Measurements from ENCODE around the gene C1orf56. TPM values are rescaled to one million over a fixed set of nuclear protein-coding genes. Genes with fewer than 3 reads are reported as not detected.

C1orf56 gene
- polyA plus RNA-seq, 1 of the 3 experiments (the other 2 are of a cell fraction) = 5.5 TPM

- TF ChIP-seq PBX3 (IDR thresholded peaks at IDR 0.05) (no peak), TEAD4 (IDR thresholded peaks at IDR 0.05; ENCODE audit: borderline replicate concordance, insufficient read depth) (no peak), RFX5 (IDR thresholded peaks at IDR 0.05; ENCODE audit: low read length) (no peak), ELF1 (IDR thresholded peaks at IDR 0.05) (no peak), RXRA (IDR thresholded peaks at IDR 0.05; ENCODE audit: borderline replicate concordance, low read depth) (no peak), FOXJ3 (CRISPR knock-in tag; IDR thresholded peaks at IDR 0.05) (no peak), MAX (IDR thresholded peaks at IDR 0.05; ENCODE audit: low read depth) (no peak), NFIC (IDR thresholded peaks at IDR 0.05; ENCODE audit: borderline replicate concordance) (no peak), NRF1 (IDR thresholded peaks at IDR 0.05; ENCODE audit: low read depth, low read length) (no peak), MXI1 (IDR thresholded peaks at IDR 0.05; ENCODE audit: low read depth, low read length) (no peak), FOXM1 (IDR thresholded peaks at IDR 0.05; ENCODE audit: low read depth) (no peak)
Observed at GRCh38 chr1:151037032-151037431, 10.5 kb upstream of the C1orf56 start (continued).

GRCh38 chr1:151039521-151039920 is 8.0 kb upstream of the C1orf56 start:
- Histone ChIP-seq H3F3A (replicated peaks; ENCODE audit: insufficient read depth) (no peaks in the 10 kb centered on the region), H3K4me1 (ENCODE audit: control insufficient read depth in 1 of 2, insufficient read depth in 2 of 2, low read depth in 1 of 2, low read length in 1 of 2) (no peaks in the 10 kb centered on the region), H4K20me1 (ENCODE audit: insufficient read depth) (no peaks in the 10 kb centered on the region), H3K9ac (no peak overlapping the region), H3K9me3 (no peaks in the 10 kb centered on the region), H3K4me2 (no peak overlapping the region), H3K9me2 (no peaks in the 10 kb centered on the region), H3K27ac (ENCODE audit: low read depth in 2 of 2, low read length in 1 of 2) (no peak overlapping the region), H3K27me3 (ENCODE audit: insufficient read depth) (no peaks in the 10 kb centered on the region), H2AFZ (ENCODE audit: low read depth) (no peak overlapping the region), H3K79me2 (ENCODE audit: insufficient read depth) (no peaks in the 10 kb centered on the region), H3K36me3 (replicated peaks in 1 of 2; ENCODE audit: control insufficient read depth in 1 of 2, insufficient read depth in 2 of 2, low read length in 1 of 2) (peaks cover 5 to 10% of the 10 kb centered on the region in 2 experiments), H3K4me3 (ENCODE audit: low read depth in 2 of 2, low read length in 1 of 2) (no peak overlapping the region)
- ChIA-PET POLR2A (no interaction called here), CTCF (interaction anchor here (1.2 to 2.8 kb wide), 2 partner anchors 8 to 15 kb away, joined by 5 to 12 read pairs; partner anchors contain the start of gene C1orf56)
- 81% methylated on average over 3 of the region's 3 CpGs for WGBS (ENCODE audit: low lambda C conversion rate)
- no peak for DNase-seq
- TF ChIP-seq ELF1 (IDR thresholded peaks at IDR 0.05) = no peak
- TF ChIP-seq FOXJ3 (CRISPR knock-in tag; IDR thresholded peaks at IDR 0.05) = no peak
- TF ChIP-seq REST (IDR thresholded peaks at IDR 0.05; ENCODE audit: low read depth, low read length) = no peak
- no peak for TF ChIP-seq PBX3 (IDR thresholded peaks at IDR 0.05)

All from SK-N-SH (cell line).